CD4-positive, alpha-beta memory T cell (primary cell): ENCODE data around the gene ZFYVE28. TPM values are rescaled to one million over a fixed set of nuclear protein-coding genes. Genes with fewer than 3 reads are reported as not detected.

Experiments used
- CTCF ChIA-PET: fragments of 350-600 bp; sonication (Branson Sonifier 250); formaldehyde crosslinking; loops from one replicate; lab custom pipeline; 2021; ENCODE audit warnings: inconsistent platforms; ENCODE audit not compliant: partially characterized antibody; lab: Charles Lee
- POLR2A ChIA-PET: fragments of 350-600 bp; sonication (Branson Sonifier 250); formaldehyde crosslinking; loops from one replicate; lab custom pipeline; 2021; ENCODE audit not compliant: partially characterized antibody; lab: Charles Lee
- DNase-seq, 5 donors: peaks; one replicate each; pipeline versions ENCODE4 v3.0.0 to v3.0.0-alpha.2; 2020 to 2022; ENCODE audit warnings: mixed read lengths in 1 of 5
- H3K27ac ChIP-seq: one replicate; pipeline ENCODE4 v1.7.0; 2013; ENCODE audit warnings: low read depth, low read length
- H3K27me3 ChIP-seq: 2 replicates; pipeline ENCODE4 v1.7.0; 2013; ENCODE audit warnings: mild to moderate bottlenecking, low read length, moderate library complexity; ENCODE audit not compliant: insufficient read depth
- H3K36me3 ChIP-seq: 2 replicates; pipeline ENCODE4 v1.7.0; 2013; ENCODE audit warnings: mild to moderate bottlenecking, low read length, moderate library complexity; ENCODE audit not compliant: insufficient read depth
- H3K4me1 ChIP-seq: 2 replicates; pipeline ENCODE4 v1.7.0; 2013; ENCODE audit warnings: mild to moderate bottlenecking, low read length, moderate library complexity; ENCODE audit not compliant: insufficient read depth
- H3K4me3 ChIP-seq, 2 donors: one replicate each; pipeline ENCODE4 v1.7.0; 2013; ENCODE audit warnings: low read length in 2 of 2, mild to moderate bottlenecking in 1 of 2
- H3K9me3 ChIP-seq, 2 donors: one replicate each; pipeline ENCODE4 v1.7.0; 2013; ENCODE audit warnings: low read length in 2 of 2, control low read depth in 1 of 2; ENCODE audit not compliant: control insufficient read depth in 1 of 2
- H3K27ac Mint-ChIP-seq, 7 donors: one replicate each; pipeline ENCODE4 v1.8.0; 2020 to 2021; ENCODE audit warnings: mixed read lengths in 7 of 7, mild to moderate bottlenecking in 6 of 7, inconsistent platforms in 3 of 7, moderate library complexity in 3 of 7
- H3K27me3 Mint-ChIP-seq, 2 donors: one replicate each; pipeline ENCODE4 v1.8.0; 2020 to 2021; ENCODE audit warnings: mixed read lengths in 2 of 2
- H3K36me3 Mint-ChIP-seq, 2 donors: one replicate each; pipeline ENCODE4 v1.8.0; 2020 to 2021; ENCODE audit warnings: mixed read lengths in 2 of 2, inconsistent platforms in 1 of 2, mild to moderate bottlenecking in 1 of 2
- H3K4me1 Mint-ChIP-seq, 4 donors: one replicate each; pipeline ENCODE4 v1.8.0; 2020 to 2021; ENCODE audit warnings: mixed read lengths in 4 of 4, mild to moderate bottlenecking in 1 of 4
- H3K4me3 Mint-ChIP-seq, 8 donors: one replicate each; pipeline ENCODE4 v1.8.0; 2020 to 2021; ENCODE audit warnings: mixed read lengths in 8 of 8, mild to moderate bottlenecking in 7 of 8, moderate library complexity in 6 of 8, inconsistent platforms in 3 of 8
- H3K9me3 Mint-ChIP-seq, 8 donors: one replicate each; pipeline ENCODE4 v1.8.0; 2020 to 2021; ENCODE audit warnings: mixed read lengths in 8 of 8, mild to moderate bottlenecking in 5 of 8, inconsistent platforms in 3 of 8, moderate library complexity in 1 of 8
- intact Hi-C: fragments of 100-400 bp; cut with micrococcal nuclease; formaldehyde crosslinking; loops from one replicate; pipeline ENCODE4 v1.15.1; 2023
- polyA plus RNA-seq, 2 donors: library from polyadenylated mRNA; unstranded; fragments of 300-500 nt; fragmentation: Illumina TruSeq; gene quantifications; one replicate each; pipeline ENCODE4 v1.2.3, GENCODE V29; 2021
- total RNA-seq, 2 experiments: library from RNA; stranded (reverse); gene quantifications; one replicate each; pipeline ENCODE4 v1.2.3, GENCODE V29; 2021

ZFYVE28 gene
- total and polyA plus RNA-seq, 4 experiments from 2014 or later: 13.1 to 31.8 (median 23.8) TPM

- peak overlapping the region in 3 of 7 donors; percentile 35 to 72 (median 44) for H3K27ac Mint-ChIP-seq
- intact Hi-C loops: no loop called here
- Histone ChIP-seq H3K9me3 (no peaks in the 10 kb centered on the region), H3K4me1 (peaks cover 19% of the 10 kb centered on the region), H3K27ac (no peak overlapping the region), H3K27me3 (no peaks in the 10 kb centered on the region), H3K36me3 (no peaks in the 10 kb centered on the region), H3K4me3 (no peak overlapping the region)
- DNase-seq: no peak
- H3K27me3 Mint-ChIP-seq: no peaks in the 10 kb centered on the region
- ChIA-PET CTCF (interaction anchor here (1.7 kb wide), 1 partner anchor 53 kb away, joined by 6 read pairs; no protein-coding TSS in a partner anchor), POLR2A (interaction anchor here (1.2 kb wide), 1 partner anchor 53 kb away, joined by 6 read pairs; no protein-coding TSS in a partner anchor)
- no peaks in the 10 kb centered on the region for H3K9me3 Mint-ChIP-seq
- H3K36me3 Mint-ChIP-seq: no peaks in the 10 kb centered on the region
- peaks cover 7 to 48% (median 21%) of the 10 kb centered on the region in 4 donors for H3K4me1 Mint-ChIP-seq
- H3K4me3 Mint-ChIP-seq: no peak overlapping the region
Observed at GRCh38 chr4:2359591-2360395, 58.7 kb downstream of the ZFYVE28 start.

DNA sequence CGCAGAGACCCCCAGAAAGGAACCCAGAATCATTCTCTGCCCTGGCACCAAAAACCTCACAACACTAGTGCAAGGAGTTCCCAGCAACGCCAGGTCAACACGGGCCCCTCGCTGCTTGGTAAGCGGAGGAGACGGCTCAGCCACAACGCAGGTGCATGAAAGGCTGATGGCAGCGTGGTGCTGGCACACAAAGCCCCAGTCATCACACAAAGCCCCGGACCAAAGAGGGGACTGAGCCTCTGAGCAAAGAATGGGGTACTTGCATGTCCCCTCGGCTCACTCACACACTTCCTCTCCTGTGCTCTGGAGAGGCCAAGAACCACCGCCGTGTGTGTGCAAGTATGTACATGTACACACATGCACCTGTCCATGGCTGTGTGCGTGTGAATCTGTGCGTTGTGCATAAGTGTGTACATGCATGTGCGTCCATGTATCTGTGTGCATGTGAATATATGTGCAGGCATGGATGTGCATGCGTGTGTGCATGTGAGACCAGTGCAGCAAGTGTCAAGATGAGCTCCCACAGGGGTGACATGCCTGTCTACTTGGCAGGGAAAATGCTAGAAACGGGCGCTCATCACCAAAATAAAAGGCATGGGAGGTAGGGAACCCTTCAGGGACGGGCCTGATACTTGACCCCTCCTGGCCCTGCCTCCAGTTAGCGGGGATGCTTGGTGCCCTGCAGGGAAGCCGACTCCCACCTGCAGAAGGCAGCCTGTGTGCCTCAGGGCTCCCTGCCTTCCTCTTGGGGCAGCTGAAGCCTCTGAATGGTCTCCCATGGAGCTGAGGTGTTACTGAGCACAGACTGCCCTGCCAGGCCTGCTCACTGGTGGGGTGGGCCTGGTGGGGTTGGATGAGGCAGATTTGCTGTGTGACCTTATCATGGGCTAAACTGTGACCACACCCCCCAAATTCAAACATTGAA is 60.4 kb downstream of the ZFYVE28 start:
- no peaks in the 10 kb centered on the region for H3K27me3 ChIP-seq
- POLR2A ChIA-PET: no interaction called here
- intact Hi-C loops: no loop called here
- H3K4me1 ChIP-seq: peaks cover 4% of the 10 kb centered on the region
- H3K4me3 ChIP-seq: no peak overlapping the region
- H3K4me3 Mint-ChIP-seq: peak overlapping the region in 1 of 8 donors; percentile 29
- DNase-seq: no peak
- no peaks in the 10 kb centered on the region for H3K27me3 Mint-ChIP-seq
- CTCF ChIA-PET: interaction anchor here (0.6 to 0.7 kb wide), 2 partner anchors 7 to 136 kb away, joined by 3 read pairs; no protein-coding TSS in a partner anchor
- no peaks in the 10 kb centered on the region for H3K9me3 Mint-ChIP-seq
- H3K36me3 ChIP-seq: no peaks in the 10 kb centered on the region
- no peaks in the 10 kb centered on the region for H3K9me3 ChIP-seq
- H3K27ac Mint-ChIP-seq: peak overlapping the region in 2 of 7 donors; percentile 46 to 47
- H3K36me3 Mint-ChIP-seq: no peaks in the 10 kb centered on the region
- peaks cover 5 to 35% (median 13%) of the 10 kb centered on the region in 4 donors for H3K4me1 Mint-ChIP-seq
- no peak overlapping the region for H3K27ac ChIP-seq

- Mint-ChIP-seq H3K9me3 (no peaks in the 10 kb centered on the region), H3K36me3 (peaks cover 0 to 6% of the 10 kb centered on the region in 2 donors), H3K27me3 (no peaks in the 10 kb centered on the region), H3K4me1 (peaks cover 4 to 25% (median 6%) of the 10 kb centered on the region in 4 donors), H3K4me3 (no peak overlapping the region), H3K27ac (peak overlapping the region in 1 of 7 donors; percentile 43)
- DNase-seq: no peak
- Histone ChIP-seq H3K27ac (no peak overlapping the region), H3K9me3 (no peaks in the 10 kb centered on the region), H3K4me1 (peaks cover under 1% of the 10 kb centered on the region), H3K4me3 (no peak overlapping the region), H3K36me3 (no peaks in the 10 kb centered on the region), H3K27me3 (no peaks in the 10 kb centered on the region)
- ChIA-PET CTCF (interaction anchor here (0.6 to 3.0 kb wide), 2 partner anchors 136 to 139 kb away, joined by 3 to 11 read pairs; no protein-coding TSS in a partner anchor), POLR2A (no interaction called here)
- intact Hi-C loops: no loop called here
Observed at GRCh38 chr4:2356123-2357069, 62.0 kb downstream of the ZFYVE28 start.

GRCh38 chr4:2354760-2355159 is 63.7 kb downstream of the ZFYVE28 start:
- no peaks in the 10 kb centered on the region for H3K4me1 ChIP-seq
- H3K27me3 ChIP-seq: no peaks in the 10 kb centered on the region
- peaks cover 0 to 16% (median 5%) of the 10 kb centered on the region in 4 donors for H3K4me1 Mint-ChIP-seq
- peak overlapping the region in 5 of 7 donors; percentile 6 to 78 (median 50) for H3K27ac Mint-ChIP-seq
- no peak overlapping the region for H3K4me3 ChIP-seq
- peaks cover 0 to 6% of the 10 kb centered on the region in 2 donors for H3K36me3 Mint-ChIP-seq
- CTCF ChIA-PET: interaction anchor here (0.9 to 3.0 kb wide), 5 partner anchors 48 to 137 kb away, joined by 3 to 12 read pairs (median 8); partner anchors contain the start of genes HAUS3 and POLN
- H3K9me3 Mint-ChIP-seq: no peaks in the 10 kb centered on the region
- intact Hi-C loops: loop anchor here (1.0 kb wide), 1 partner anchor 134 kb away; no protein-coding TSS in a partner anchor
- no peak overlapping the region for H3K4me3 Mint-ChIP-seq
- no peaks in the 10 kb centered on the region for H3K27me3 Mint-ChIP-seq
- H3K9me3 ChIP-seq: no peaks in the 10 kb centered on the region
- DNase-seq: no peak
- no peak overlapping the region for H3K27ac ChIP-seq
- POLR2A ChIA-PET: no interaction called here
- no peaks in the 10 kb centered on the region for H3K36me3 ChIP-seq

DNA sequence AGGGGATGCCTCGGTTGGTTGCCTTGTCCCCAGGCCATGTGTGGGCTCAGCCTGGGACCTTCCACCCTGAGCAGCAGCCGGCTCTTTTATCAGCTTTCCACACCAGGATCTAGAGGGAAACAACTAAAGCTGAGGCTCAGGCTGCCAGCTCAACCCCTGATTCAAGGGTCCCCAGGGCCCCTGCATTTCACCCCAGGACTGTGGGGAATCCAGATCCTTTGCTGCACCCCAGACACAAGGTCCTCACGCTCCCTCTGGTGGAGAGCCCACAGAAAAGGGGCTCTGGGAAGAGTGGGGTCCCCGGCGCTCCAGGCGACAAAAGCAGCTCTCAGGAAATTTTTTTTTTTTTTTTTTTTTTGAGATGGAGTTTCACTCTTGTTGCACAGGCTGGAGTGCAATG is 64.3 kb downstream of the ZFYVE28 start:
- ChIA-PET POLR2A (no interaction called here), CTCF (interaction anchor here (0.8 to 3.0 kb wide), 5 partner anchors 64 to 136 kb away, joined by 4 to 12 read pairs (median 8); partner anchors contain the start of genes HAUS3 and POLN)
- no peaks in the 10 kb centered on the region for H3K4me1 ChIP-seq
- Mint-ChIP-seq H3K4me1 (peaks cover 0 to 16% (median 6%) of the 10 kb centered on the region in 4 donors), H3K4me3 (no peak overlapping the region), H3K36me3 (peaks cover 0 to 6% of the 10 kb centered on the region in 2 donors), H3K27ac (no peak overlapping the region), H3K9me3 (no peaks in the 10 kb centered on the region), H3K27me3 (no peaks in the 10 kb centered on the region)
- H3K27ac ChIP-seq: no peak overlapping the region
- no peaks in the 10 kb centered on the region for H3K9me3 ChIP-seq
- H3K4me3 ChIP-seq: no peak overlapping the region
- H3K36me3 ChIP-seq: no peaks in the 10 kb centered on the region
- intact Hi-C loops: loop anchor here (1.0 kb wide), 1 partner anchor 134 kb away; no protein-coding TSS in a partner anchor
- no peaks in the 10 kb centered on the region for H3K27me3 ChIP-seq
- DNase-seq: peak in 3 of 5 donors; percentile 11 to 13 (median 11)
